GM21447 (cell line): ENCODE data around the gene HSDL1.

Experiments used
- ATAC-seq: cut with Tn5 transposase; IDR thresholded peaks from one replicate; pipeline ENCODE4 v1.9.1; 2021; ENCODE audit not compliant: unreplicated experiment

Gene HSDL1

GRCh38 chr16:84144859-84145639 lies at the start of gene HSDL1, which contains the start of gene DNAAF1:
Gene HSDL1 (minus strand): TSS chr16:84145177. CDS start chr16:84131321, 13,856 bp downstream.
Gene DNAAF1 (plus strand): TSS chr16:84145308. CDS start chr16:84145441, 133 bp downstream.
- peak; percentile 67 for ATAC-seq

- ATAC-seq: no peak
Observed at GRCh38 chr16:84194018-84194417, 49.0 kb upstream of the HSDL1 start.

- ATAC-seq: no peak
Observed at GRCh38 chr16:84193480-84193879, 48.5 kb upstream of the HSDL1 start.

DNA sequence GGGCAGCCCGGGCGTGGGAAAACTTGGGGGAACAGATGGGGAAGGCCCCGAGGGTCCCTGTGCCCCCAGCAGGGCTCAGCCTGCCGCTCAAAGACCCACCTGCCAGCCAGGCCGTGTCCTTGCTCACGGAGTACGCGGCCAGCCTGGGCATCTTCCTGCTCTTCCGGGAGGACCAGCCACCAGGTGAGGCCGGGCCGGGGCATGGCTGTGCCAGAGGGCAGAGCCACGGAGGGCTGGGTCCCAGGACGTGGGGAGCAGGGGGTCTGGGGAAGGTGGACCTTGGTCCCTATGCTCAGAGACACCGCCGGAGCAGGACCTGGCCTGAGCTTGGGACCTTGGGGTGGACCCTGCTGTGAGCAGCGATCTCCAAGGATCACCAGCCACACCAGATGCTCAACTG lies 46.5 kb upstream of the HSDL1 start:
- no peak for ATAC-seq

GRCh38 chr16:84190731-84191388 lies 45.9 kb upstream of the HSDL1 start, which contains the start of gene ADAD2:
Gene ADAD2 (plus strand): TSS chr16:84191157. CDS start chr16:84191231, 74 bp downstream.
- no peak for ATAC-seq

DNA sequence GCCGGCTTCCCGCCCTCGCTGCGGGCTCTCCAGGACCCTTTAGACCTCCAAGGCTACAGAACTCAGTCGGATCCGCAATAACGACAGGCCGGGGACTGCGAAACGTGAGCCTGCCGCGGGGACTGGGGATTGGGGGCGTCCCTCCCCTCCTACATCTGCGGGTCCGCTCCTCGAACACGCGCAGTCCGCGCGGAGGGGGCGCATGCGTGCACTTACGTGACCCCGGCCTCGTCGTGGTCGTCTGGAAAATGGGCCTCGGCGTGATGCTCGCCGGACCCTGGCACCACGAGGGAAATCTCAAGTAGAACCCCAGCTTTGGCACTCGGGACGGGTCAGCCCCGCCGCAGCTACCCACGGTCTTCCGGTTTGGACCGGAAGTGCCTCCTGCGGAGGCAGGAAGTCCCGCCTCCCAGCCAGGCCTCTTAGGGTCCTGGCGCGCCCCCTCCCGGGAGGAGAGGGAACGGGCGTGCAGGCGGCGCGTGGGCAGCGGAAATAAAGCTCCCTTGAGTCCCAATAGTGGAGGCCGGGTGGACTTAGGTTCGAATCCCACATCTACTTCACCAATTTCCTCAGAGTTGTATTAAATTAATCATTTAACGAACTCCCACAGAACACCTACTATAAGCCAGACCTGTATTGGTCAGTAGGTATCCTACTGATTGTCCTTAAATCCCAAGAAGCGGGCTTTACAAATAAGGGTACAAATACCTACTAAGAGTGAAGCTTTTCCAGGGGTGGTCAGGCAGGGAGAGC lies 41.9 kb upstream of the HSDL1 start, which contains the start of gene TAF1C:
Gene TAF1C, minus strand, starts transcription at position 373 of the 753 bp plus-strand sequence. CDS start 2,069 bp downstream, outside the sequence.
- ATAC-seq: peak; percentile 90

GRCh38 chr16:84184775-84185174 lies 39.8 kb upstream of the HSDL1 start:
- no peak for ATAC-seq

DNA sequence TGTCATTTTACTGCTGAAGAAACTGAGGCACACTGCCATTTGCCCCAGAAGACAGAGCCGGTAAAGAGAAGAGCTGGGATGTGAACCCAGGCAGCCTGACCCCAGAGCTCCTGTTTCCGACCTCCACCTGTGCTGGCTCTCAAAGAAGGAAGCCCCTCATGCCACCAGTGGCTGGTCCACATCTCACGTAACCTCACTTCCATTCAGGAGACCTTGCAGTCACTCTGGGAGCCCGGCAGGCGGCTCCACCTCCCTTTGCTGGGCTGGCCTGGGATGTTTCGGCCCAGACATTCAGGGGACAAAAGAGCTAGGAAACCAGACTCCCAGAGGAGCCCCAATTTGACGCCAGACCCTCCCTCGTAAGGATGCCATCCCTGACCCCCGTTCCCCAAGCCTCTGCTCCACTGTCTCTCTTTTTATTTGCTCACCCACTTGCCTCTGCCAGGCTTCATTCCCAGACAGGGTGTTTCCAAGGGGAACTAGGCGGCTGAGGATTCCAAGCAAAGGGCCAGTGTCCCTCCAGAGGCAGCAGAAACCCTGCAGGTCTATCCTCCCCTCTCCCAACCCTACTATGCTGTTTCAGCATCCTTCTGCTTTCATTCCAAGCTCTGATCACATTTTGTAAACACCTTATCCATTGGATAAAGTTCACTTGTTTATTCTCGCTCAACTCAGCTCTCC lies 39.1 kb upstream of the HSDL1 start:
- no peak for ATAC-seq

DNA sequence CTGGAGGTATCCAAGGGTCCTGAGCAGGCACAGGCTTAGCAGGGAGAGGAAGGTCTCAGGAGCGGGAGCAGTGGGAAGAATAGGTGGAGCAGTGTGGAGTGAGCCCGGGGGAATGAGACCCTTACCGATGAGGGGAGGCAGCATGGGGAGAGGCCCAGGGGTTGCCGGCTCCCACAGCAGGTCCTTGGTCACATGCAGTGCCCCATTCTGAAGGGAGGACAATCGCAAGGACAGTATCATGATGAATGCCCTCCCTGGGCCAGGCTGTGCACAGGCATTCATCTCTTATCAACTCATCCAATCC lies 38.5 kb upstream of the HSDL1 start:
- no peak for ATAC-seq

DNA sequence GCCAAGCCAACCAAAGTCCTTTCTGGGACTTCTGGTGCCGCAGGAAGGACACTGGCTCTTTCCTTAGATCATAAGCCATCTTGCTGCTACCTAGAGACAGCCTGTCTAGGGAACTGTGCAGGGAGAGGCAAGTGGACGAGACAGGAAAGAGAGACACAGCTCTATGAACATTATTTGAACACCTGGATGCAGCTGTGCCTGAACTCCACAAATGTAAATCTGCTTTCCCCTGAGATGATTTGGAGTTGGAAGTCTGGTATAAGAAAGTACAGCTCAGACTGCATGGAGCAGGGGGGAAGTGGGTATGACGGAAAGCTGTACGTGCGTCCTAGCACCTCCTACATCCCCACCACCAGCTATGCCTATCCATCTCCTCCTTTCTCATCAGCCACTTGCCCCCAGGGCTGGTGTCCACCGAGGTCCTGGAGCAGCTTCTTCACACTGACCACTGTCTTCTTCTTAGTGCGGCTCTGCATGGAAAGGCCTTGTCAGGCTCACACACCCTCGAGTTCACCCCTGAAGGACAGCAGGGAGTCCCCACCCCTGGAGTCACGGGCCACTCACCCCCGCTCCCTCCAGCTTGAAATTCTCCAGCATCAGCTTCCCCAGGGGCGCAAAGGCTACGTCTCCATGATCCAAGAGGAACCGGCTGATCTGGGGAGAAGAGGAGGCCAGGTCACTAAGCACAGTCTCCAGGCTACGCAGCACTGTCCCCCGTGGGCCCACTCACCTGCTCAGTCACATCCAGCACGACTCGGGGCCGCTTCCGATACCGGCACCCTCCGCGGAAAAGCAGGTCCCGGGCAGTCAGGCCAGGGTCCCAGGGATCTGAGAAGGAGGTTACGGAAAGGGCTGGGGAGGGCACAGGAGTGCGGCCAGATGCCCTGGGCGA lies 37.9 kb upstream of the HSDL1 start:
- ATAC-seq: no peak

- no peak for ATAC-seq
Observed at GRCh38 chr16:84182104-84182503, 37.1 kb upstream of the HSDL1 start.

- ATAC-seq: no peak
Observed at GRCh38 chr16:84181144-84181915, 36.4 kb upstream of the HSDL1 start.

GRCh38 chr16:84180519-84181140 lies 35.7 kb upstream of the HSDL1 start:
- ATAC-seq: no peak

DNA sequence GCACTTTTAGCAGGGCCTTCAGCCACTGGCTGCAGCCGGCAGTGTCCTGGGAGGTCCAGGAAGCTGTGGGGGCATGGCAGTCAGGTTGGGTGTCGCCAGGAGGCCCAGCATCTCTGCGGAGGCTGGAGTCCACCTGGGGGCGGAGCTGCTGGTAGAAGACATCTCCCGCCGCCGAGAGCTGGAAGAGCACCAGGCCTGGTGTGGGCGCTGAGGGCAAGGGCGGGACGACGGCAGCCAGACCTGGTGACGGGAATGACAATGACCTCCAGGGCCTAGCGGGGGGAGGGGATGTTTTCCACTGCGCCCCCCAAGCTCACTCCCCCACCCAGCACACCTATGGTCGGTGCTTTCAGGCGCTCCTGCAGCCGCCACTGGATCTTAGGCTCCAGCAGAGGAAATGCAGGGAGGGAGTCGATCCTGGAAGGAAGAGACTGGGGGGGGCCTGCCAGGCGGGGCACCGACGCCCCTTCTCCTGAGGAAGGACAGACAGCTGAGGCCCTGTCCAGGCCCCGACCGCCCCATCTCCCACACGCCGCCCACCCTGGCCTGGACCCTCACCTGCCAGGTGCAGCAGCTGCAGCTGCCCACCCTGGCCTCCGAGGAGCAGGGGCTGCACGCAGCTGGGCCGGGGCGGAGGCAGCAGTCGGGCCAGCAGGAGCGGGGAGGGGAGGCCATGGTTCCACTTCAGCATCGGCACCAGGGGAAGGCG lies 34.8 kb upstream of the HSDL1 start:
- ATAC-seq: no peak

DNA sequence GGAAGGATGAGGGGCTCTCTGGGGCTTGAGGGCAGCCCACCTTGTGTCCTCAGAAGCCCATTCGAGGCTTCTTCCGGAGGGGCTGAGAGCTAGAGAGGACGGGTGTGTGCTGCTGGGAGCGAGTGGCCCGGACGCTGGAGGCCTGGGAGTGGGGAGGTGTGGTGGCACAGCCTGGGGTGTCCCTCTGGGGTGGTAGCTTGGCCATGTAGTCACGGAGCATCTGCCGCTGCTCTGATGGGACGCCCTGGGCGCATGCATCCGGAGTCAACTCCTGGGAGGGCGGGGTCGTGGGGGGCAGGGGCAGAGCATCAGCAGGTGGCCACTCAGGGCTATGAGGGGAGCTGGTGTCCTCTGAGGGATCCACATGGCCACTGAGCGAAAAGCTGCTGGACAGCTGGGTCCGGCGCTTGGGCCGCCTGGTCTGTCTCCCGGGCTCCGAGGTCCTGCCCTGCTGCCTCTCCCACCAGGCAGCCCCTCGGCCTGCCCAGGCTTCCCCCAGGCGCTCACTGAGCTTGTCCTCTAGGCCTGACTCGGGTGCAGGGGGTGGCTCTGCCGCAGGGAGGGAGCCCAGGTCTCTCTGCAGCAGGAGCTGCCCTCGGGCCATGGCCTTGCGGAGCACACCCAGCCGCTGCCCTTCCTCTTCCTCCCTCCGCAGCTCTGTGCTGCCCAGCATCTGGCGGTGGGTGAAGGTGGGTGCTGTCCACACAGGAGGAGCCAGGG lies 34.1 kb upstream of the HSDL1 start:
- ATAC-seq: no peak

DNA sequence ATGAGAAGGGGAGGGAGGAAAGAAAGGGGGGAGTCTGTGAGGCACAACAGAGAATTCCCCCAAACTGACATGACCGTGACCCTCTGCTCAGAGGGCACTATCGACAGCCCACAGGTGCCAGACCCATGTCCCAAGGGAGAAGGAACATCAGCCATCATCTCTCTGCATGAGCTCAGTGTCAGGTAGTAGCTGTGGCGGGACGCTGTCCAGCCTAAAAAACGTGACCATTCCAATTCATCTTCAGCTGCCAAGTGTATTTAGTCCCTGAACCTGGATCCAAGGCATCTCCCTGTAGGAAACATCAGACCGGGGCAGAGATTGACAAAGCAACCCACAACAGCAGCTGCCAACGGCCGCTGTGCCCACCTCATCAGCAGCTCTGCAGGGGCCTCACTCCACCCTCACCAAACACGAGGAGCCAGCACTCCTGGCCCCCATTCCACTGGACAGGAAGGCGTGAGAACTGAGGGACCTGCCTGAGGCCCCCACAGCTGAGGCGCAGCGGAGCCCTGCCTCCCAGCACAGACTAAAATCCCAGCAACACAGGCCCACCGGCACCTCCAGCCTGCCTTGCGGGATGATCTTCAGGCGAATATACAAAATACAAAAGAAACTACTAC lies 33.3 kb upstream of the HSDL1 start:
- no peak for ATAC-seq

DNA sequence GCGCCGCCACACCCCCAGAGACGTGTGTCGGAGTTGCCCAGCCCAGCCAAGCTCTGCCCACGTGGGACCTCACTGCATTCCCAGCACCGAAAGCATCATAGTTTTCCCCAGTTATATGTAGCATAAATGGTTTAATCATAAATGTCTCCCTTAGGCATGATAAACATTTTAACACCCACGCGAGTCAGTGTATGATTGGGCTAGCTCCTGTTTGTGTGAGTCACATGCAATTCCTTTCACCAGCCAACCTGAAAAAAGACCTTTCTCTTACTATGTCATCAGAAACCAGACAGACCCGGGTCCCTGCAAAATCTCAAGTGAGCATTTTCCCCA lies 32.7 kb upstream of the HSDL1 start:
- no peak for ATAC-seq
